ENCODE results near the gene TSLP.

DNA sequence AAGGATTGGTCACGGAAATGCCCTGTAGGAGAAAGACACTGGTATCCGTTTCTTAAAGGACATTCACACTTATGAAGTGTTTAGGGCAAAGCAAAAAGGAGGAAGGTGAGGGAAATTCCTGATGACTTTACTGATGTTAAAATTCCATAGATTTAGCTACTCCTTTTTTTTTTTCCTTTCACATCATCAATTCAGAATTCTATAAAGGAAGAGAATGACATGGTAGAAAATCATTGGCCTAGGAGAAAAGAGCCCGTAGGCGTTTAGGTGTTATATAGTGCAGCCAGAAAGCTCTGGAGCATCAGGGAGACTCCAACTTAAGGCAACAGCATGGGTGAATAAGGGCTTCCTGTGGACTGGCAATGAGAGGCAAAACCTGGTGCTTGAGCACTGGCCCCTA lies at the start of gene TSLP:
- TF ChIP-seq, protein P1, sequence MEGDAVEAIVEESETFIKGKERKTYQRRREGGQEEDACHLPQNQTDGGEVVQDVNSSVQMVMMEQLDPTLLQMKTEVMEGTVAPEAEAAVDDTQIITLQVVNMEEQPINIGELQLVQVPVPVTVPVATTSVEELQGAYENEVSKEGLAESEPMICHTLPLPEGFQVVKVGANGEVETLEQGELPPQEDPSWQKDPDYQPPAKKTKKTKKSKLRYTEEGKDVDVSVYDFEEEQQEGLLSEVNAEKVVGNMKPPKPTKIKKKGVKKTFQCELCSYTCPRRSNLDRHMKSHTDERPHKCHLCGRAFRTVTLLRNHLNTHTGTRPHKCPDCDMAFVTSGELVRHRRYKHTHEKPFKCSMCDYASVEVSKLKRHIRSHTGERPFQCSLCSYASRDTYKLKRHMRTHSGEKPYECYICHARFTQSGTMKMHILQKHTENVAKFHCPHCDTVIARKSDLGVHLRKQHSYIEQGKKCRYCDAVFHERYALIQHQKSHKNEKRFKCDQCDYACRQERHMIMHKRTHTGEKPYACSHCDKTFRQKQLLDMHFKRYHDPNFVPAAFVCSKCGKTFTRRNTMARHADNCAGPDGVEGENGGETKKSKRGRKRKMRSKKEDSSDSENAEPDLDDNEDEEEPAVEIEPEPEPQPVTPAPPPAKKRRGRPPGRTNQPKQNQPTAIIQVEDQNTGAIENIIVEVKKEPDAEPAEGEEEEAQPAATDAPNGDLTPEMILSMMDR (IDR thresholded peaks at IDR 0.05) = no peak
- no peak for TF ChIP-seq CEBPB (IDR thresholded peaks at IDR 0.05)
- TF ChIP-seq, protein P2, sequence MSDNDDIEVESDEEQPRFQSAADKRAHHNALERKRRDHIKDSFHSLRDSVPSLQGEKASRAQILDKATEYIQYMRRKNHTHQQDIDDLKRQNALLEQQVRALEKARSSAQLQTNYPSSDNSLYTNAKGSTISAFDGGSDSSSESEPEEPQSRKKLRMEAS (IDR thresholded peaks at IDR 0.05) = no peak

All from A549 (cell line).